Ascending aorta (tissue), 2 donors: ENCODE measurements around the gene MAF. TPM values are rescaled to one million over a fixed set of nuclear protein-coding genes. Genes with fewer than 3 reads are reported as not detected.

Experiments
- DNase-seq, 2 donors: peaks; one replicate each; pipeline ENCODE4 v3.0.0-alpha.2; 2019; ENCODE audit warnings: low spot score in 2 of 2
- H3K27ac ChIP-seq, 2 donors: fragments of 200-600 bp; sonication (generic); one replicate each; pipeline ENCODE4 v1.5.1; 2016 to 2017; ENCODE audit warnings: mild to moderate bottlenecking in 1 of 2
- H3K27me3 ChIP-seq: fragments of 200-600 bp; sonication (generic); one replicate; pipeline ENCODE4 v1.5.1; 2017
- H3K36me3 ChIP-seq, 2 donors: fragments of 200-600 bp; sonication (generic); one replicate each; pipeline ENCODE4 v1.5.1; 2016
- H3K4me1 ChIP-seq, 2 donors: fragments of 200-600 bp; sonication (generic); one replicate each; pipeline ENCODE4 v1.5.1; 2016 to 2017; ENCODE audit warnings: mild to moderate bottlenecking in 1 of 2
- H3K4me3 ChIP-seq, 2 donors: fragments of 200-600 bp; sonication (generic); one replicate each; pipeline ENCODE4 v1.5.1; 2016 to 2017; ENCODE audit warnings: mild to moderate bottlenecking in 1 of 2
- H3K9me3 ChIP-seq, 2 donors: fragments of 200-600 bp; sonication (generic); one replicate each; pipeline ENCODE4 v1.5.1; 2016
- CTCF ChIP-seq, 3 experiments: fragments of 200-600 bp in 2 of 3; fragments of 450-650 bp in 1 of 3; sonication (generic) in 2 of 3; IDR thresholded peaks; one replicate each; pipeline ENCODE4 v1.5.1; 2016 to 2019; ENCODE audit warnings: antibody characterized with exemption in 3 of 3, mild to moderate bottlenecking in 1 of 3, moderate library complexity in 1 of 3
- intact Hi-C: fragments of 100-400 bp; cut with DNase I; formaldehyde crosslinking; loops from one replicate; pipeline ENCODE4 v1.15.1; 2023
- total RNA-seq: library from RNA; depleted of rRNA; stranded (reverse); fragments of >200 nt; gene quantifications from one replicate; pipeline ENCODE4 v1.1.0, GENCODE V29; 2016

Gene MAF
- total RNA-seq, 1 donor from 2014 or later = 41.1 TPM

- Histone ChIP-seq H3K27ac (no peak overlapping the region), H3K27me3 (no peaks in the 10 kb centered on the region), H3K4me3 (no peak overlapping the region), H3K9me3 (no peaks in the 10 kb centered on the region), H3K4me1 (no peaks in the 10 kb centered on the region), H3K36me3 (no peaks in the 10 kb centered on the region)
- no peak for DNase-seq
- intact Hi-C loops = no loop called here
- TF ChIP-seq CTCF (IDR thresholded peaks at IDR 0.05) = no peak
These were observed 42.1 kb upstream of the MAF start for GRCh38 chr16:79642652-79643051.

- H3K27me3 ChIP-seq = no peaks in the 10 kb centered on the region
- H3K36me3 ChIP-seq = no peaks in the 10 kb centered on the region
- no peak overlapping the region for H3K27ac ChIP-seq
- intact Hi-C loops = no loop called here
- no peaks in the 10 kb centered on the region for H3K9me3 ChIP-seq
- DNase-seq = no peak
- no peak for TF ChIP-seq CTCF (IDR thresholded peaks at IDR 0.05)
- H3K4me1 ChIP-seq = no peaks in the 10 kb centered on the region
- H3K4me3 ChIP-seq = no peak overlapping the region
These were observed 40.2 kb upstream of the MAF start for GRCh38 chr16:79640513-79641360.

- Histone ChIP-seq H3K27me3 (no peaks in the 10 kb centered on the region), H3K9me3 (no peaks in the 10 kb centered on the region), H3K4me3 (no peak overlapping the region), H3K4me1 (no peaks in the 10 kb centered on the region), H3K27ac (no peak overlapping the region), H3K36me3 (no peaks in the 10 kb centered on the region)
- no peak for TF ChIP-seq CTCF (IDR thresholded peaks at IDR 0.05)
- no peak for DNase-seq
- intact Hi-C loops = no loop called here
These were observed 39.2 kb upstream of the MAF start for GRCh38 chr16:79639576-79640311.

- Histone ChIP-seq H3K27ac (no peak overlapping the region), H3K27me3 (no peaks in the 10 kb centered on the region), H3K4me1 (no peaks in the 10 kb centered on the region), H3K36me3 (no peaks in the 10 kb centered on the region), H3K4me3 (no peak overlapping the region), H3K9me3 (no peaks in the 10 kb centered on the region)
- intact Hi-C loops = no loop called here
- no peak for DNase-seq
- no peak for TF ChIP-seq CTCF (IDR thresholded peaks at IDR 0.05)
These were observed 37.8 kb upstream of the MAF start for GRCh38 chr16:79638386-79638785.

- intact Hi-C loops = no loop called here
- Histone ChIP-seq H3K4me1 (no peaks in the 10 kb centered on the region), H3K27me3 (no peaks in the 10 kb centered on the region), H3K4me3 (no peak overlapping the region), H3K9me3 (no peaks in the 10 kb centered on the region), H3K27ac (no peak overlapping the region), H3K36me3 (no peaks in the 10 kb centered on the region)
- DNase-seq = no peak
- TF ChIP-seq CTCF (IDR thresholded peaks at IDR 0.05) = no peak
These were observed 35.0 kb upstream of the MAF start for GRCh38 chr16:79635488-79635887.
